ENCODE results near the gene DCP1B. TPM values are rescaled to one million over a fixed set of nuclear protein-coding genes. Genes with fewer than 3 reads are reported as not detected.

The DCP1B gene
- total and polyA plus RNA-seq, 2 experiments from 2014 or later = 13.4 to 20.9 TPM

GRCh38 chr12:1910468-1910867, 93.8 kb downstream of the DCP1B start:
- Histone ChIP-seq H3K79me2 (no peaks in the 10 kb centered on the region), H3K4me2 (no peak overlapping the region), H3K27ac (no peak overlapping the region), H3K4me1 (ENCODE audit: insufficient read depth) (no peaks in the 10 kb centered on the region), H3K9me3 (ENCODE audit: low read depth) (no peaks in the 10 kb centered on the region), H3K9me2 (replicated peaks; ENCODE audit: insufficient read depth) (no peaks in the 10 kb centered on the region), H3K36me3 (replicated peaks; ENCODE audit: insufficient read depth, low read depth) (no peaks in the 10 kb centered on the region), H3K27me3 (no peaks in the 10 kb centered on the region), H3K4me3 (no peak overlapping the region), H2AFZ (no peak overlapping the region), H4K20me1 (ENCODE audit: insufficient read depth, poor library complexity, severe bottlenecking) (no peaks in the 10 kb centered on the region)
- TF ChIP-seq EZH2 (IDR thresholded peaks at IDR 0.05; ENCODE audit: borderline replicate concordance) (no peak), EZH2phosphoT487 (IDR thresholded peaks at IDR 0.05; ENCODE audit: low read depth, severe bottlenecking, unreplicated experiment) (no peak), CTCF (IDR thresholded peaks at IDR 0.05; ENCODE audit: poor library complexity) (no peak)
- no peak for DNase-seq (ENCODE audit: low spot score)
- 93% methylated on average over 3 of the region's 3 CpGs for WGBS (ENCODE audit: low lambda C conversion rate, missing lambda C conversion rate)

- H4K20me1 ChIP-seq (ENCODE audit: insufficient read depth, poor library complexity, severe bottlenecking) = no peaks in the 10 kb centered on the region
- DNase-seq (ENCODE audit: low spot score) = no peak
- H3K4me2 ChIP-seq = no peak overlapping the region
- 97% methylated on average over 6 of the region's 26 CpGs for WGBS (ENCODE audit: low lambda C conversion rate, missing lambda C conversion rate)
- peaks cover 4% of the 10 kb centered on the region for H3K9me3 ChIP-seq (ENCODE audit: low read depth)
- no peak for TF ChIP-seq CTCF (IDR thresholded peaks at IDR 0.05; ENCODE audit: poor library complexity)
- no peak for TF ChIP-seq EZH2phosphoT487 (IDR thresholded peaks at IDR 0.05; ENCODE audit: low read depth, severe bottlenecking, unreplicated experiment)
- no peak for TF ChIP-seq EZH2 (IDR thresholded peaks at IDR 0.05; ENCODE audit: borderline replicate concordance)
- H3K36me3 ChIP-seq (replicated peaks; ENCODE audit: insufficient read depth, low read depth) = no peaks in the 10 kb centered on the region
- no peak overlapping the region for H2AFZ ChIP-seq
- no peaks in the 10 kb centered on the region for H3K4me1 ChIP-seq (ENCODE audit: insufficient read depth)
- H3K79me2 ChIP-seq = no peaks in the 10 kb centered on the region
- no peak overlapping the region for H3K4me3 ChIP-seq
- no peak overlapping the region for H3K27ac ChIP-seq
- no peaks in the 10 kb centered on the region for H3K9me2 ChIP-seq (replicated peaks; ENCODE audit: insufficient read depth)
- no peaks in the 10 kb centered on the region for H3K27me3 ChIP-seq
These were observed 95.5 kb downstream of the DCP1B start for GRCh38 chr12:1908758-1909157.

- Histone ChIP-seq H3K79me2 (no peaks in the 10 kb centered on the region), H3K9me3 (ENCODE audit: low read depth) (peaks cover 5% of the 10 kb centered on the region), H3K4me3 (no peak overlapping the region), H2AFZ (no peak overlapping the region), H3K27ac (no peak overlapping the region), H3K36me3 (replicated peaks; ENCODE audit: insufficient read depth, low read depth) (no peaks in the 10 kb centered on the region), H3K9me2 (replicated peaks; ENCODE audit: insufficient read depth) (no peaks in the 10 kb centered on the region), H4K20me1 (ENCODE audit: insufficient read depth, poor library complexity, severe bottlenecking) (no peaks in the 10 kb centered on the region), H3K4me2 (no peak overlapping the region), H3K27me3 (no peaks in the 10 kb centered on the region), H3K4me1 (ENCODE audit: insufficient read depth) (no peaks in the 10 kb centered on the region)
- no peak for TF ChIP-seq CTCF (IDR thresholded peaks at IDR 0.05; ENCODE audit: poor library complexity)
- TF ChIP-seq EZH2 (IDR thresholded peaks at IDR 0.05; ENCODE audit: borderline replicate concordance) = no peak
- no peak for TF ChIP-seq EZH2phosphoT487 (IDR thresholded peaks at IDR 0.05; ENCODE audit: low read depth, severe bottlenecking, unreplicated experiment)
- DNase-seq (ENCODE audit: low spot score) = peak; percentile 3
- 96% methylated on average over 59 of the region's 67 CpGs for WGBS (ENCODE audit: low lambda C conversion rate, missing lambda C conversion rate)
These were observed 96.3 kb downstream of the DCP1B start for GRCh38 chr12:1907652-1908611.

Measured in hepatocyte (in vitro differentiated cells).